AG10803 (cell line): ENCODE measurements around the gene TUBB4B.
A peak's percentile ranks its signal among the peaks of the same experiment; 100 is the strongest.

Experiments used
- DNase-seq: peaks from one replicate; pipeline ENCODE4 v3.0.0; 2010; ENCODE audit warnings: low read depth
- H3K4me3 ChIP-seq: 2 replicates; pipeline ENCODE4 v1.5.1; 2011; ENCODE audit warnings: mild to moderate bottlenecking, low read length, control low read depth
- CTCF ChIP-seq: conservative IDR thresholded peaks from 2 replicates; pipeline ENCODE4 v1.5.1; 2011; ENCODE audit warnings: mild to moderate bottlenecking, low read length, control low read depth, inconsistent platforms

Gene TUBB4B

GRCh38 chr9:137218754-137219271, 22.3 kb upstream of the TUBB4B start:
- no peak for TF ChIP-seq CTCF
- no peak overlapping the region for H3K4me3 ChIP-seq
- DNase-seq, result no peak

GRCh38 chr9:137219757-137220316, 21.2 kb upstream of the TUBB4B start:
- no peak for TF ChIP-seq CTCF
- H3K4me3 ChIP-seq, result no peak overlapping the region
- DNase-seq, result no peak

DNA sequence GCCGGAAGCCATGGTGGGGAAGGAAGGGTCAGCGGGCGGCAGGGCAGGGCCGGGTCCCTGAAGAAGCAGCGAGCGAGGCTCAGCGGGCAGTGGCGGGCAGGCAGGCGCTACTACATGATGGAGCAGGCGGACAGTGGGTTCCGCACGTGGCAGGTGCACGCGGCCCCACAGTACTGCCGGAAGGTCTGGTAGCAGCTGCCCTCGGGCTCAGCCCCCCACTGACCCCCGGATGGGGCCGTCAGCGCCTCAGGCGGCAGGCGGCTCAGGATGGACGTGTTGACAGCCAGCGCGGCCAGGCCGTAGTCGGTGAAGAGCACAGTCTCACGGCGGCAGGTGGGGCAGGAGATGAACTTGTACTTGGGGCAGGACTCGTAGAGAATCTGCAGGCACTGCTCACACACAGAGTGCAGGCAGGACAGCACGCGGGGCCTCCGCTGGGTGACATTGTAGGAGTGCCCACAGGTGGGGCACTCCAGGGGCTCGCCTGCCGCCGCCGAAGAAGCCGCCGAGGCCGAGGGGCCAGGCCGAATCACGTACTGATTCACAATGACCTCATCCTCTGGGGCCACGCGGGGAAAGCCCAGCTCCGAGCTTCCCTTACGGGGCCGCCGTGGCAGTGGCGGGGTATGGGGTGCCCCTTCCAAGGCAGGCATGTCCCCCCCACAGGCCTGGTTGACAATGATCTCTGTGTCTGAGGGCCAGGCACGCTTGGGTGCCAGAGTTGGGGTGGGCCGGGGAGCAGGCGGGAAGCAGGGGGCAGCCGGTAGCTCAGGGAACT, 20.6 kb upstream of the TUBB4B start:
- no peak for DNase-seq
- TF ChIP-seq CTCF, result no peak

GRCh38 chr9:137221095-137221505, 20.0 kb upstream of the TUBB4B start:
- no peak for TF ChIP-seq CTCF
- H3K4me3 ChIP-seq, result no peak overlapping the region
- DNase-seq, result no peak

More for the DNA sequence above, 20.6 kb upstream of the TUBB4B start:
- H3K4me3 ChIP-seq, result no peak overlapping the region

DNA sequence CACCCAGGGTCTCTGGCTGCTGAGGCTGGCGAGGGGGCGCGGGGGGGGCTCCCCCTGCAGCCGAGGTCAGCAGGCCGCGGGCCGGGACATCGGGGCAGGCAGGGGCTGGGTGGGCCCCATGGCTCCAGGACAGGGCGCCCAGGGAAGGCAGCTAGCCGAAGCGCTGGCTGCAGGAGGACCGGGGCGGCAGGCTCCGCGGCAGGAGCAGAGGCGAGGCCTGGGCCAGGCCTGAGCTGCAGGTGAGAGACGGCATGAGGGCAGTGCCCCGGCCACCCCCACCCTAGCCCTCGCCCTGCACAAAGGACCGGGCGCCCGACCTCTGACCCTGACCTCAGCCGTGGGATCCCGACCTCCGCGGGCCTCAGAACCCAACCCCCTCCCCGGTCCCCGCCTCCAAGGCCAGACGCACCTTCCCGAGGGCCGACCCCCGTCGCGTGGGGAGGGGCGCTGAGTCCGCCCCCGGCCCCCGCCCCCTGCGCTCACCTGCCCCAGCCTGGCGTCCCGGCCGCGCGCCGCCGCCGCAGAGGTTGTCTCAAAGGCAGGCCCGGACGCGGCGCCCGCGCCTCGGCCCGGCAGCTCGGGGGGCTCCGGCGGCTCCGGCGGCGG, 19.5 kb upstream of the TUBB4B start:
- no peak for DNase-seq
- H3K4me3 ChIP-seq, result peak overlapping the region; percentile 27
- no peak for TF ChIP-seq CTCF

GRCh38 chr9:137222190-137223077, 18.7 kb upstream of the TUBB4B start, which contains the start of gene RNF208:
Gene RNF208 (minus strand): TSS chr9:137222240. CDS start chr9:137221212, 1,028 bp downstream.
- H3K4me3 ChIP-seq, result peak within 1 kb of the TSS; percentile 84
- TF ChIP-seq CTCF, result no peak
- no peak for DNase-seq
